ENCODE measurements around the gene NXN.

DNA sequence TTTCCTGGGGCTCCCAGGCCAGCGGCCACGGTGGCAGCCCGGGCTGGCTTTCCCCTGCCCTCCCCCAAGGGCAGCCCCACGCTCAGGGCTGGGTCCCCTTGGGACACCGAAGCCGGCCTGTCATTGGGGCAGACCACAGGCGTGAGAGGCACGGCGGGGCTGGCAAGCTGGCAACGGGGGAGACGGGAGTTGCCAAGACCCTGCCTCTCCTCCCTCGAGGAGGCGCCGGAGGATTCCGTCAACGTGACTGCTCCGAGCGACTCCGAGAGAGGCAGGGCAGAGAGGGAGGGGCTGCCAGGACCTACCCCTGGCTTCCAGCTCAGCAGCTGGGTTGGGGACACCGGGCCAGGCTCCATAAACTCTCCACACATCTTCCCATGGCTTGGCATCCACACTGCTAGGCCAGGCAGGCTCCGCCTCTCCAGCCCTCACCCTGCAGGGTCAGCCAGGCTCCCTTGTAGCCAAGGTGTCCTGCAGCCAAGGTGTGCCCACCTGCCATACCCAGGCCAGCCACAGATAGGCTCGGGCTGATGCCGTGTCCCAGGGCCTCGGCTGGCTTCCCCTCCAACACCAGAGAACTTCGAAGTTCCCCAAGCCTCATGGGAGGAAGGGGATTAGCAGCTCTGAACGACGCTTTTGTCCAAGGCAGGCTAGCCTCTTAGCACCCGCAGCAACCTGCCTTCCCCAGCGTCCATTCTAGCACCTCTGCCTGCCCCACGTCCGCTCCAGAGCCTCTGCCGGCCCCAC is 42.9 kb upstream of the NXN start:
- no peak for TF ChIP-seq YY1 (IDR thresholded peaks at IDR 0.05; ENCODE audit: insufficient read depth, insufficient read length)
- no peak for TF ChIP-seq ZNF274 (IDR thresholded peaks at IDR 0.05; ENCODE audit: low read depth, low read length)
- TF ChIP-seq SUZ12 (IDR thresholded peaks at IDR 0.05; ENCODE audit: extremely low read depth, insufficient read depth, insufficient read length) = no peak

All from NT2/D1 (cell line).